Progenitor cell of endocrine pancreas (in vitro differentiated cells): ENCODE results near the gene DDX10. TPM values are rescaled to one million over a fixed set of nuclear protein-coding genes. Genes with fewer than 3 reads are reported as not detected.

Source experiments
- DNase-seq: peaks from one replicate; pipeline ENCODE4 v3.0.0; 2021; ENCODE audit warnings: low spot score; ENCODE audit not compliant: unreplicated experiment
- H3K27ac Mint-ChIP-seq: 2 replicates; pipeline ENCODE4 v1.8.0; 2021; ENCODE audit warnings: mild to moderate bottlenecking, moderate library complexity, mixed read lengths
- H3K27me3 Mint-ChIP-seq: 2 replicates; pipeline ENCODE4 v1.8.0; 2021; ENCODE audit warnings: mixed read lengths
- H3K36me3 Mint-ChIP-seq: 2 replicates; pipeline ENCODE4 v1.8.0; 2022; ENCODE audit warnings: mixed read lengths; ENCODE audit not compliant: insufficient read depth
- H3K4me1 Mint-ChIP-seq: 2 replicates; pipeline ENCODE4 v1.8.0; 2021; ENCODE audit warnings: low read depth, mixed read lengths
- H3K4me3 Mint-ChIP-seq: 2 replicates; pipeline ENCODE4 v1.8.0; 2021; ENCODE audit warnings: low read depth, mild to moderate bottlenecking, moderate library complexity, mixed read lengths
- H3K9me3 Mint-ChIP-seq: 2 replicates; pipeline ENCODE4 v1.8.0; 2021; ENCODE audit warnings: low read depth, mixed read lengths
- total RNA-seq: library from RNA; stranded (reverse); gene quantifications from 2 replicates; pipeline ENCODE4 v1.2.1, GENCODE V29; 2021
- TF ChIP-seq, protein P1 (sequence below): fragments of 200-600 bp; sonication (generic); IDR thresholded peaks from one replicate; pipeline ENCODE4 v1.5.0; 2021; ENCODE audit warnings: antibody characterized with exemption, mild to moderate bottlenecking; ENCODE audit not compliant: unreplicated experiment

The DDX10 gene
- total RNA-seq, 1 donor from 2014 or later = 31.9 TPM

GRCh38 chr11:108865406-108865805 lies 200.5 kb downstream of the DDX10 start:
- Mint-ChIP-seq H3K4me1 (peaks cover 5% of the 10 kb centered on the region), H3K9me3 (no peaks in the 10 kb centered on the region), H3K27me3 (no peaks in the 10 kb centered on the region), H3K4me3 (no peak overlapping the region), H3K36me3 (no peaks in the 10 kb centered on the region), H3K27ac (no peak overlapping the region)
- TF ChIP-seq, protein P1, sequence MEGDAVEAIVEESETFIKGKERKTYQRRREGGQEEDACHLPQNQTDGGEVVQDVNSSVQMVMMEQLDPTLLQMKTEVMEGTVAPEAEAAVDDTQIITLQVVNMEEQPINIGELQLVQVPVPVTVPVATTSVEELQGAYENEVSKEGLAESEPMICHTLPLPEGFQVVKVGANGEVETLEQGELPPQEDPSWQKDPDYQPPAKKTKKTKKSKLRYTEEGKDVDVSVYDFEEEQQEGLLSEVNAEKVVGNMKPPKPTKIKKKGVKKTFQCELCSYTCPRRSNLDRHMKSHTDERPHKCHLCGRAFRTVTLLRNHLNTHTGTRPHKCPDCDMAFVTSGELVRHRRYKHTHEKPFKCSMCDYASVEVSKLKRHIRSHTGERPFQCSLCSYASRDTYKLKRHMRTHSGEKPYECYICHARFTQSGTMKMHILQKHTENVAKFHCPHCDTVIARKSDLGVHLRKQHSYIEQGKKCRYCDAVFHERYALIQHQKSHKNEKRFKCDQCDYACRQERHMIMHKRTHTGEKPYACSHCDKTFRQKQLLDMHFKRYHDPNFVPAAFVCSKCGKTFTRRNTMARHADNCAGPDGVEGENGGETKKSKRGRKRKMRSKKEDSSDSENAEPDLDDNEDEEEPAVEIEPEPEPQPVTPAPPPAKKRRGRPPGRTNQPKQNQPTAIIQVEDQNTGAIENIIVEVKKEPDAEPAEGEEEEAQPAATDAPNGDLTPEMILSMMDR = no peak
- DNase-seq = no peak

DNA sequence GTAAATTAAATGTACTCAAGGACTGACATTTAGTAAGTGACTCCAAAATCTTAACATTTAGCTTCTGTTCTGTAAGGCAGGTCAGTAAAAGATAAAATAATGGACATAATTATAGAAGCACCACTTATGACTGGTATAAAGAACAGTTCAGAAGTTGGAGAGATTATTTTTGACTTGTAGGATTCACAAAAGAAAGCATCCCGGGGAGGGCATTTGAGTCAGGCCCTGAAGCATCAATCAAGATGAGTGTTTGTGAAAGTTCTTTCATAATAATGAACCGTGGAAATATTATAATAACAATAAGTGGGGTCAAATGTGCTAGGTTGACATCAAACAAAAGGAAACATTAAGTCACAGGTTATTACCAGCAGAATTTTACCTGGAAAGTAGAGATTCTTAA lies 201.9 kb downstream of the DDX10 start:
- Mint-ChIP-seq H3K4me1 (peaks cover 1% of the 10 kb centered on the region), H3K9me3 (no peaks in the 10 kb centered on the region), H3K27ac (no peak overlapping the region), H3K27me3 (no peaks in the 10 kb centered on the region), H3K36me3 (no peaks in the 10 kb centered on the region), H3K4me3 (no peak overlapping the region)
- TF ChIP-seq, protein P1 = no peak
- no peak for DNase-seq

GRCh38 chr11:108870373-108871020 lies 205.6 kb downstream of the DDX10 start:
- TF ChIP-seq, protein P1 = no peak
- Mint-ChIP-seq H3K36me3 (no peaks in the 10 kb centered on the region), H3K4me3 (no peak overlapping the region), H3K9me3 (no peaks in the 10 kb centered on the region), H3K4me1 (peaks cover 1% of the 10 kb centered on the region), H3K27me3 (no peaks in the 10 kb centered on the region), H3K27ac (no peak overlapping the region)
- DNase-seq = no peak

DNA sequence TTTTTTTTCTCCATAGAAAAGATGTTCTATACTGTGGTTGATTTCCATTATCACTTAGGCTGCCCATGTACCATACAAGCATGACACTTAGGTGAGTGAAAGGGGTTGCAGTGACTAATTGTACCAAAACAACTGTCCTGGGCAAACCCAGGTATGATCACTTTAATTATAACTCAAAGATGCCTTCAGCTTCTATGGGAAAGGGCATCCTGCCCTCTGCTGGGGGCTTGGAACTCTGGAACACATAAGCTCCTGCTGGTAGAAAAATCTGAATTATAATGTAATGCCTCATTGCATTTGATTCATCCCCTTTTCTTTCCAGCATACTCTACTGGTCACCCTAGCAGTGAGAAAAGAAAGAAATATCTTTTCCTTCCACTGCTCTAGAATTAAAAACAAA lies 206.3 kb downstream of the DDX10 start:
- no peak for DNase-seq
- H3K9me3 Mint-ChIP-seq = no peaks in the 10 kb centered on the region
- TF ChIP-seq, protein P1 = peak; percentile 65
- H3K4me1 Mint-ChIP-seq = peaks cover 1% of the 10 kb centered on the region
- no peak overlapping the region for H3K27ac Mint-ChIP-seq
- no peaks in the 10 kb centered on the region for H3K36me3 Mint-ChIP-seq
- no peaks in the 10 kb centered on the region for H3K27me3 Mint-ChIP-seq
- no peak overlapping the region for H3K4me3 Mint-ChIP-seq

DNA sequence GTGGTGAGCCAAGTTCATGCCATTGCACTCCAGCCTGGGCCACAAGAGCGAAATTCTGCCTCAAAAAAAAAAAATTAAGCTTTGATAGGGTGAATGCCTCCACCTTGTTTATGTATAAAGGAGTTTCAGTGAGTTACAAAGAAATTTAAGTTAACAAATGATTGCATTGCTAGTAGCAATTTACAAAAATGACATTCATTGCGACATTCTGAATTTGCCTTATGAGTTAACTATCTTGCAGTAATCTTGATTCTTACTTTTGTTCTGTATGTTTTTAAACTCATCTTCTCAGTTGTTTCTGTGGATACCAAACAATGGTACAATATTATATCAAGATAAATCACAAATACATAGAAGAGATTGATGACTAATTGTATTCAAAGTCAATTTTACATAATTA lies 207.0 kb downstream of the DDX10 start:
- Mint-ChIP-seq H3K4me1 (peaks cover 1% of the 10 kb centered on the region), H3K9me3 (no peaks in the 10 kb centered on the region), H3K36me3 (no peaks in the 10 kb centered on the region), H3K4me3 (no peak overlapping the region), H3K27ac (no peak overlapping the region), H3K27me3 (no peaks in the 10 kb centered on the region)
- no peak for DNase-seq
- TF ChIP-seq, protein P1 = no peak
